SK-N-SH (cell line): ENCODE measurements around the gene BMPR1A. TPM values are rescaled to one million over a fixed set of nuclear protein-coding genes. Genes with fewer than 3 reads are reported as not detected.
"Not testable (repeated sequence)": the region's sequence is repeated elsewhere in the genome, so short reads cannot be mapped to it uniquely, and the experiment has no call there.

Experiments
- CTCF ChIA-PET: fragments of 300-600, 350-600 bp; formaldehyde crosslinking; extraction: SDS; loops from one replicate; lab custom pipeline; 2021; lab: Yijun Ruan, JAX
- POLR2A ChIA-PET: fragments of 350-600 bp; sonication (Branson Sonifier 250); formaldehyde crosslinking; extraction: SDS; loops from one replicate; lab custom pipeline; 2020; ENCODE audit warnings: antibody characterized with exemption, inconsistent platforms; lab: Yijun Ruan, JAX
- DNase-seq: peaks from one replicate; pipeline ENCODE4 v3.0.0; 2012
- H2AFZ ChIP-seq: fragments of 200-600 bp; sonication (generic); 2 replicates; pipeline ENCODE4 v1.8.1; 2016; ENCODE audit warnings: antibody characterized with exemption, mild to moderate bottlenecking, low read depth
- H3F3A ChIP-seq: fragments of 200-600 bp; sonication (generic); replicated peaks from 2 replicates; pipeline ENCODE3; 2016; ENCODE audit warnings: antibody characterized with exemption, mild to moderate bottlenecking; ENCODE audit not compliant: insufficient read depth
- H3K27ac ChIP-seq, 2 experiments: fragments of 200-500 bp in 1 of 2; fragments of 200-600 bp in 1 of 2; sonication (Bioruptor generic) in 1 of 2; sonication (generic), shearing (Covaris generic) in 1 of 2; 2 replicates each; pipeline versions ENCODE4 v1.5.1 to v1.6.1; 2014 to 2016; ENCODE audit warnings: low read depth in 2 of 2, inconsistent platforms in 1 of 2, low read length in 1 of 2, mild to moderate bottlenecking in 1 of 2, mixed read lengths in 1 of 2
- H3K27me3 ChIP-seq: fragments of 200-600 bp; sonication (generic), shearing (Covaris generic); 2 replicates; pipeline ENCODE4 v1.6.1; 2016; ENCODE audit warnings: mixed run types; ENCODE audit not compliant: insufficient read depth
- H3K36me3 ChIP-seq, 2 experiments: fragments of 200-500 bp in 1 of 2; fragments of 200-600 bp in 1 of 2; sonication (Bioruptor generic) in 1 of 2; sonication (generic) in 1 of 2; replicated peaks in 1 of 2; 2 replicates each; pipeline versions ENCODE3 to v1.5.1; 2014 to 2016; ENCODE audit warnings: low read length in 1 of 2, mild to moderate bottlenecking in 1 of 2; ENCODE audit not compliant: insufficient read depth in 2 of 2, control insufficient read depth in 1 of 2
- H3K4me1 ChIP-seq, 2 experiments: fragments of 200-500 bp in 1 of 2; fragments of 200-600 bp in 1 of 2; sonication (Bioruptor generic) in 1 of 2; sonication (generic), shearing (Covaris generic) in 1 of 2; 2 replicates each; pipeline versions ENCODE4 v1.5.1 to v1.6.1; 2014 to 2016; ENCODE audit warnings: low read depth in 1 of 2, low read length in 1 of 2, mixed run types in 1 of 2; ENCODE audit not compliant: insufficient read depth in 2 of 2, control insufficient read depth in 1 of 2
- H3K4me2 ChIP-seq: fragments of 200-600 bp; sonication (generic), shearing (Covaris generic); 2 replicates; pipeline ENCODE4 v1.6.1; 2017; ENCODE audit warnings: mixed run types
- H3K4me3 ChIP-seq, 2 experiments: fragments of 200-500 bp in 1 of 2; fragments of 200-600 bp in 1 of 2; sonication (Bioruptor generic) in 1 of 2; sonication (generic), shearing (Covaris generic) in 1 of 2; 2 replicates each; pipeline versions ENCODE4 v1.5.1 to v1.8.1; 2014 to 2016; ENCODE audit warnings: low read depth in 2 of 2, inconsistent platforms in 1 of 2, low read length in 1 of 2, mild to moderate bottlenecking in 1 of 2, mixed read lengths in 1 of 2, moderate library complexity in 1 of 2
- H3K79me2 ChIP-seq: fragments of 200-600 bp; sonication (generic); 2 replicates; pipeline ENCODE4 v1.8.1; 2017; ENCODE audit warnings: mild to moderate bottlenecking; ENCODE audit not compliant: insufficient read depth
- H3K9ac ChIP-seq: fragments of 200-600 bp; sonication (generic); 2 replicates; pipeline ENCODE4 v1.6.1; 2017; ENCODE audit warnings: mixed run types
- H3K9me2 ChIP-seq: fragments of 200-600 bp; sonication (generic); 2 replicates; pipeline ENCODE4 v1.6.1; 2017; ENCODE audit warnings: mixed run types
- H3K9me3 ChIP-seq: fragments of 200-600 bp; sonication (generic); 2 replicates; pipeline ENCODE4 v1.6.1; 2017; ENCODE audit warnings: mixed run types, mild to moderate bottlenecking, moderate library complexity
- H4K20me1 ChIP-seq: fragments of 200-600 bp; sonication (generic); 2 replicates; pipeline ENCODE4 v1.6.1; 2017; ENCODE audit warnings: mild to moderate bottlenecking, mixed run types; ENCODE audit not compliant: insufficient read depth
- CHD2 ChIP-seq: fragments of 150-350 bp; IDR thresholded peaks from 2 replicates; pipeline ENCODE4 v1.6.1; 2018; ENCODE audit warnings: low read length; ENCODE audit not compliant: partially characterized antibody
- FOXJ3 ChIP-seq: sonication (generic); formaldehyde crosslinking; IDR thresholded peaks from 2 replicates; pipeline ENCODE4 v1.5.1; 2020; ENCODE audit warnings: mild to moderate bottlenecking, missing genetic modification reagents
- JUND ChIP-seq: IDR thresholded peaks from 2 replicates; pipeline ENCODE4 v1.4.0; 2012
- RXRA ChIP-seq: IDR thresholded peaks from 2 replicates; pipeline ENCODE4 v1.4.0; 2012; ENCODE audit warnings: low read depth, mild to moderate bottlenecking, borderline replicate concordance
- SIN3A ChIP-seq: IDR thresholded peaks from 2 replicates; pipeline ENCODE4 v1.6.1; 2012; ENCODE audit warnings: low read depth, mild to moderate bottlenecking, low read length, moderate library complexity, borderline replicate concordance
- TAF1 ChIP-seq: IDR thresholded peaks from 2 replicates; pipeline ENCODE4 v1.6.1; 2012; ENCODE audit warnings: low read depth, mild to moderate bottlenecking, low read length, moderate library complexity, borderline replicate concordance
- TEAD4 ChIP-seq: IDR thresholded peaks from 2 replicates; pipeline ENCODE4 v1.4.0; 2012; ENCODE audit warnings: mild to moderate bottlenecking, borderline replicate concordance; ENCODE audit not compliant: insufficient read depth
- WGBS: methylation state at CpG from one replicate; pipeline ENCODE4 v1.1.6; 2017; ENCODE audit warnings: low lambda C conversion rate; 5-methylcytosine and 5-hydroxymethylcytosine counted together
- polyA plus RNA-seq, 3 experiments: library from polyadenylated mRNA; depleted of rRNA; stranded (reverse); fragments of >200 nt; gene quantifications; 2 replicates each; pipeline ENCODE4 v1.2.3, GENCODE V29; 2012
- TF ChIP-seq, protein P1 (sequence below): IDR thresholded peaks from 2 replicates; pipeline ENCODE4 v1.4.0; 2012; ENCODE audit warnings: low read depth, borderline replicate concordance
- TF ChIP-seq, protein P2 (sequence below): IDR thresholded peaks from 2 replicates; pipeline ENCODE4 v1.4.0; 2012; ENCODE audit warnings: low read depth
- TF ChIP-seq, protein P3 (sequence below): fragments of 150-350 bp; IDR thresholded peaks from 2 replicates; pipeline ENCODE4 v1.6.1; 2017; ENCODE audit warnings: antibody characterized with exemption, low read length, low read depth, borderline replicate concordance
- TF ChIP-seq, protein P4 (sequence below): IDR thresholded peaks from 2 replicates; pipeline ENCODE4; 2012

Gene BMPR1A
- polyA plus RNA-seq, 1 of the 3 experiments (the other 2 are of a cell fraction): 12.7 TPM

DNA sequence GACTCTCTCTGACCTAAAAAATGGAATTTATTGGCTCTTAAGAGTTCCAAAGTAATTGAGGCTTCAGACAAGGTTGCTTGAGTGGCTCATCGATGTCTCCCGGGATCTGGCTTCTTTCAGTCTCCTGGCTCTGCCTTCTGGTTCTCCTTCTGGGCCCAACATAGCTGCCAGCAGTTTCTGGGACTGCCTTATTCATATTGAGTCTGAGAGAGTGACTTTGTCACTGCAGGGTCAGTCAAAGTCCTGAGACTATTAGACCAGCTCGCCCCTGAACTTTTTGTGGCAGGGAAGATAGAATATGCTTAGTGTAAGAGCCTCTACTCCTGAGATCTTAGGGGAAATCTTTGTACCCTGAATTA, 107.0 kb downstream of the BMPR1A start:
- no peak overlapping the region for H2AFZ ChIP-seq
- no peaks in the 10 kb centered on the region for H4K20me1 ChIP-seq
- peak overlapping the region in 1 of 2 experiments; percentile 2; a peak in 2 of 4 replicates for H3K27ac ChIP-seq
- POLR2A ChIA-PET: no interaction called here
- H3K9me3 ChIP-seq: no peaks in the 10 kb centered on the region
- no peak for DNase-seq
- no peak for TF ChIP-seq FOXJ3 (CRISPR knock-in tag)
- TF ChIP-seq JUND: no peak
- TF ChIP-seq, protein P1, sequence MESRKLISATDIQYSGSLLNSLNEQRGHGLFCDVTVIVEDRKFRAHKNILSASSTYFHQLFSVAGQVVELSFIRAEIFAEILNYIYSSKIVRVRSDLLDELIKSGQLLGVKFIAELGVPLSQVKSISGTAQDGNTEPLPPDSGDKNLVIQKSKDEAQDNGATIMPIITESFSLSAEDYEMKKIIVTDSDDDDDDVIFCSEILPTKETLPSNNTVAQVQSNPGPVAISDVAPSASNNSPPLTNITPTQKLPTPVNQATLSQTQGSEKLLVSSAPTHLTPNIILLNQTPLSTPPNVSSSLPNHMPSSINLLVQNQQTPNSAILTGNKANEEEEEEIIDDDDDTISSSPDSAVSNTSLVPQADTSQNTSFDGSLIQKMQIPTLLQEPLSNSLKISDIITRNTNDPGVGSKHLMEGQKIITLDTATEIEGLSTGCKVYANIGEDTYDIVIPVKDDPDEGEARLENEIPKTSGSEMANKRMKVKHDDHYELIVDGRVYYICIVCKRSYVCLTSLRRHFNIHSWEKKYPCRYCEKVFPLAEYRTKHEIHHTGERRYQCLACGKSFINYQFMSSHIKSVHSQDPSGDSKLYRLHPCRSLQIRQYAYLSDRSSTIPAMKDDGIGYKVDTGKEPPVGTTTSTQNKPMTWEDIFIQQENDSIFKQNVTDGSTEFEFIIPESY: no peak
- TF ChIP-seq SIN3A: no peak
- no peak for TF ChIP-seq CHD2
- TF ChIP-seq TAF1: no peak
- no peak for TF ChIP-seq RXRA
- TF ChIP-seq TEAD4: no peak
- TF ChIP-seq, protein P2, sequence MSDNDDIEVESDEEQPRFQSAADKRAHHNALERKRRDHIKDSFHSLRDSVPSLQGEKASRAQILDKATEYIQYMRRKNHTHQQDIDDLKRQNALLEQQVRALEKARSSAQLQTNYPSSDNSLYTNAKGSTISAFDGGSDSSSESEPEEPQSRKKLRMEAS: no peak
- TF ChIP-seq, protein P3, sequence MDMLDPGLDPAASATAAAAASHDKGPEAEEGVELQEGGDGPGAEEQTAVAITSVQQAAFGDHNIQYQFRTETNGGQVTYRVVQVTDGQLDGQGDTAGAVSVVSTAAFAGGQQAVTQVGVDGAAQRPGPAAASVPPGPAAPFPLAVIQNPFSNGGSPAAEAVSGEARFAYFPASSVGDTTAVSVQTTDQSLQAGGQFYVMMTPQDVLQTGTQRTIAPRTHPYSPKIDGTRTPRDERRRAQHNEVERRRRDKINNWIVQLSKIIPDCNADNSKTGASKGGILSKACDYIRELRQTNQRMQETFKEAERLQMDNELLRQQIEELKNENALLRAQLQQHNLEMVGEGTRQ: no peak
- TF ChIP-seq, protein P4, sequence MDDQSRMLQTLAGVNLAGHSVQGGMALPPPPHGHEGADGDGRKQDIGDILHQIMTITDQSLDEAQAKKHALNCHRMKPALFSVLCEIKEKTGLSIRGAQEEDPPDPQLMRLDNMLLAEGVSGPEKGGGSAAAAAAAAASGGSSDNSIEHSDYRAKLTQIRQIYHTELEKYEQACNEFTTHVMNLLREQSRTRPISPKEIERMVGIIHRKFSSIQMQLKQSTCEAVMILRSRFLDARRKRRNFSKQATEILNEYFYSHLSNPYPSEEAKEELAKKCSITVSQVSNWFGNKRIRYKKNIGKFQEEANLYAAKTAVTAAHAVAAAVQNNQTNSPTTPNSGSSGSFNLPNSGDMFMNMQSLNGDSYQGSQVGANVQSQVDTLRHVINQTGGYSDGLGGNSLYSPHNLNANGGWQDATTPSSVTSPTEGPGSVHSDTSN: no peak
- CTCF ChIA-PET: interaction anchor here (0.6 to 1.0 kb wide), 3 partner anchors 13 to 278 kb away, joined by 3 read pairs; no protein-coding TSS in a partner anchor
- no peaks in the 10 kb centered on the region for H3K9me2 ChIP-seq
- WGBS: 100% methylated on average over 3 of the region's 3 CpGs
- H3K36me3 ChIP-seq: peaks cover 0 to 6% of the 10 kb centered on the region in 2 experiments
- no peak overlapping the region for H3K4me2 ChIP-seq
- no peak overlapping the region for H3K9ac ChIP-seq
- no peaks in the 10 kb centered on the region for H3K27me3 ChIP-seq
- H3F3A ChIP-seq: peaks cover 20% of the 10 kb centered on the region
- H3K4me3 ChIP-seq: no peak overlapping the region
- H3K79me2 ChIP-seq: peaks cover 10% of the 10 kb centered on the region; the same call in 1 of the 2 replicates
- H3K4me1 ChIP-seq: peaks cover 11 to 38% of the 10 kb centered on the region in 2 experiments; a peak in 3 of 4 replicates

DNA sequence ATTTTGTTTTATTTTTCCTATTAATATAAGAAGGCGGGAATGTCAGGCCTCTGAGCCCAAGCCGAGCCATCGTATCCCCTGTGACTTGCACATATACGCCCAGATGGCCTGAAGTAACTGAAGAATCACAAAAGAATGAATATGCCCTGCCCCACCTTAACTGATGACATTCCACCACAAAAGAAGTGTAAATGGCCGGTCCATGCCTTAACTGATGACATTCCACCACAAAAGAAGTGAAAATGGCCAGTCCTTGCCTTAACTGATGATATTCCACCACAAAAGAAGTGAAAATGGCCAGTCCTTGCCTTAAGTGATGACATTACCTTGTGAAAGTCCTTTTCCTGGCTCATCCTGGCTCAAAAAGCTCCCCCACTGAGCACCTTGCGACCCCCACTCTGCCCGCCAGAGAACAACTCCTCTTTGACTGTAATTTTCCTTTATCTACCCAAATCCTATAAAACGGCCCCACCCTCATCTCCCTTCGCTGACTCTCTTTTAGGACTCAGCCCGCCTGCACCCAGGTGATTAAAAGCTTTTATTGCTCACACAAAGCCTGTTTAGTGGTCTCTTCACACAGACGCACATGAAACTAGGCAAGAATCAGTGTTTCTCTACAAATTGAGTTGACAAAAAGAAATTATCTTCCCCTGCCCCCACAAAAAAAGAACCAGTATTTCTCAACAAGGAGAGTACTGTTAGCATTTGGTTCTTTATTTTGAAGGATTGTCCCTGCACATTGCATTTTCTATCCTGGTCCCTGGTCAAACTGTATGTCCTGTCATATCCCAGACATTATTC, 108.8 kb downstream of the BMPR1A start:
- not testable (repeated sequence) for H3K9me2 ChIP-seq, H3K9me3 ChIP-seq, H3K27me3 ChIP-seq, H2AFZ ChIP-seq, DNase-seq, H3K36me3 ChIP-seq, H4K20me1 ChIP-seq, H3K4me3 ChIP-seq, H3K9ac ChIP-seq
- H3F3A ChIP-seq: peaks cover 29% of the 10 kb centered on the region
- peaks cover 22% of the 10 kb centered on the region for H3K79me2 ChIP-seq
- H3K4me2 ChIP-seq: peak overlapping the region; percentile 8; the same call in 1 of the 2 replicates
- H3K27ac ChIP-seq: peak overlapping the region in 1 of 2 experiments; percentile 62; a peak in 2 of 4 replicates
- ChIA-PET CTCF (interaction anchor here (0.6 to 1.0 kb wide), 2 partner anchors 25 to 171 kb away, joined by 3 read pairs; no protein-coding TSS in a partner anchor), POLR2A (interaction anchor here (0.9 kb wide), 1 partner anchor 15 kb away, joined by 4 read pairs; no protein-coding TSS in a partner anchor)
- 95% methylated on average over 11 of the region's 11 CpGs for WGBS
- H3K4me1 ChIP-seq: peaks cover 12 to 39% of the 10 kb centered on the region in 2 experiments; a peak in 3 of 4 replicates
